Stomach (tissue), 19 donors: ENCODE measurements around the gene SPDYA. TPM values are rescaled to one million over a fixed set of nuclear protein-coding genes. Genes with fewer than 3 reads are reported as not detected.

Experiments
- DNase-seq, 2 donors: peaks; one replicate each; pipeline versions ENCODE4 v3.0.0 to v3.0.0-alpha.2; 2013 to 2019
- H3K27ac ChIP-seq, 5 donors: fragments of 200-600 bp in 4 of 5; sonication (generic) in 4 of 5; one replicate each; pipeline ENCODE4 v1.5.1; 2013 to 2019; ENCODE audit warnings: mild to moderate bottlenecking in 1 of 5, moderate library complexity in 1 of 5
- H3K27me3 ChIP-seq, 3 donors: fragments of 200-600 bp; sonication (generic); one replicate each; pipeline ENCODE4 v1.5.1; 2017 to 2019; ENCODE audit warnings: mixed run types in 1 of 3
- H3K36me3 ChIP-seq, 4 donors: fragments of 200-600 bp; sonication (generic); 1 replicate in 3 of 4; 2 replicates in 1 of 4; pipeline ENCODE4 v1.5.1; 2016 to 2019
- H3K4me1 ChIP-seq, 4 donors: fragments of 200-600 bp; sonication (generic); one replicate each; pipeline ENCODE4 v1.5.1; 2016 to 2019
- H3K4me3 ChIP-seq, 4 donors: fragments of 200-600 bp; sonication (generic) in 3 of 4; one replicate each; pipeline ENCODE4 v1.5.1; 2016 to 2019; ENCODE audit warnings: mild to moderate bottlenecking in 1 of 4
- H3K9me3 ChIP-seq, 4 donors: fragments of 200-600 bp; sonication (generic); one replicate each; pipeline ENCODE4 v1.5.1; 2016 to 2019
- EP300 ChIP-seq: sonication (generic); formaldehyde crosslinking; IDR thresholded peaks from one replicate; pipeline ENCODE4 v1.6.1; 2017; ENCODE audit warnings: antibody characterized with exemption
- POLR2A ChIP-seq, 4 donors: fragments of 450-650 bp; IDR thresholded peaks; one replicate each; pipeline ENCODE4 v1.6.1; 2016; ENCODE audit warnings: antibody characterized with exemption in 4 of 4, control low read depth in 2 of 4, mild to moderate bottlenecking in 1 of 4, moderate library complexity in 1 of 4
- POLR2AphosphoS5 ChIP-seq, 3 donors: sonication (generic); formaldehyde crosslinking; IDR thresholded peaks; one replicate each; pipeline ENCODE4 v1.6.1; 2016; ENCODE audit warnings: antibody characterized with exemption in 3 of 3
- WGBS, 5 donors: extraction: QIAGEN DNeasy Blood & Tissue Kit in 3 of 5; methylation state at CpG; one replicate each; pipeline versions ENCODE4 v1.1.5 to v1.1.7; 2013 to 2018; 5-methylcytosine and 5-hydroxymethylcytosine counted together
- intact Hi-C: fragments of 100-400 bp; cut with DNase I; formaldehyde crosslinking; loops from one replicate; pipeline ENCODE4 v1.15.1; 2023; ENCODE audit warnings: low total_unique reads
- long read RNA-seq, 10 donors: transcript quantifications; one replicate each; lab custom pipeline, GENCODE V29; 2026
- polyA plus RNA-seq, 3 donors: library from polyadenylated mRNA; stranded (reverse); fragments of 200-250 nt; gene quantifications; one replicate each; pipeline ENCODE4 v1.2.3, GENCODE V29; 2013
- total RNA-seq, 5 donors: library from RNA; depleted of rRNA; stranded (reverse); fragments of >200 nt; gene quantifications; one replicate each; pipeline versions ENCODE4 v1.1.0 to v1.2.3, GENCODE V29; 2014 to 2016
- TF ChIP-seq, protein P1 (sequence below), 7 experiments: fragments of 450-650 bp in 4 of 7; fragments of 200-600 bp in 3 of 7; sonication (generic) in 3 of 7; IDR thresholded peaks; one replicate each; pipeline ENCODE4 v1.5.1; 2016 to 2019; ENCODE audit warnings: antibody characterized with exemption in 7 of 7, control low read depth in 2 of 7, mild to moderate bottlenecking in 1 of 7
- donor health status: healthy with polysubstance abuse.
- donor health status: Bipolar disorder and iron deficiency.
- donor health status: healthy.

Gene SPDYA
- total RNA-seq (10 to 100 TPM in 1 of 5 donors, 1 to 10 TPM in 1, under 1 TPM in 1, not detected in 2; 0.58 to 11.7 (median 7.1) TPM), polyA plus RNA-seq (under 1 TPM in 1 of 3 donors, not detected in 2; 0.40 TPM)
- long read RNA-seq, donor 1, partial matches to known transcripts: 0 of 8 reads
- long read RNA-seq, donor 1, other reads (novel, unspliced or antisense): 8 of 8 reads
- long read RNA-seq, donor 2, partial matches to known transcripts: 0 of 10 reads
- long read RNA-seq, donor 2, other reads (novel, unspliced or antisense): 10 of 10 reads
- long read RNA-seq, donor 3: 0 reads
- long read RNA-seq, donor 4: 0 reads
- long read RNA-seq, donor 5, partial matches to known transcripts: 7 of 7 reads
- long read RNA-seq, donor 5, other reads (novel, unspliced or antisense): 0 of 7 reads
- long read RNA-seq, donor 6: 0 reads
- long read RNA-seq, donor 7, partial matches to known transcripts: 0 of 13 reads
- long read RNA-seq, donor 7, other reads (novel, unspliced or antisense): 13 of 13 reads
- long read RNA-seq, donor 8: 0 reads
- long read RNA-seq, donor 9: 0 reads
- long read RNA-seq, donor 10, partial matches to known transcripts: 5 of 5 reads
- long read RNA-seq, donor 10, other reads (novel, unspliced or antisense): 0 of 5 reads

DNA sequence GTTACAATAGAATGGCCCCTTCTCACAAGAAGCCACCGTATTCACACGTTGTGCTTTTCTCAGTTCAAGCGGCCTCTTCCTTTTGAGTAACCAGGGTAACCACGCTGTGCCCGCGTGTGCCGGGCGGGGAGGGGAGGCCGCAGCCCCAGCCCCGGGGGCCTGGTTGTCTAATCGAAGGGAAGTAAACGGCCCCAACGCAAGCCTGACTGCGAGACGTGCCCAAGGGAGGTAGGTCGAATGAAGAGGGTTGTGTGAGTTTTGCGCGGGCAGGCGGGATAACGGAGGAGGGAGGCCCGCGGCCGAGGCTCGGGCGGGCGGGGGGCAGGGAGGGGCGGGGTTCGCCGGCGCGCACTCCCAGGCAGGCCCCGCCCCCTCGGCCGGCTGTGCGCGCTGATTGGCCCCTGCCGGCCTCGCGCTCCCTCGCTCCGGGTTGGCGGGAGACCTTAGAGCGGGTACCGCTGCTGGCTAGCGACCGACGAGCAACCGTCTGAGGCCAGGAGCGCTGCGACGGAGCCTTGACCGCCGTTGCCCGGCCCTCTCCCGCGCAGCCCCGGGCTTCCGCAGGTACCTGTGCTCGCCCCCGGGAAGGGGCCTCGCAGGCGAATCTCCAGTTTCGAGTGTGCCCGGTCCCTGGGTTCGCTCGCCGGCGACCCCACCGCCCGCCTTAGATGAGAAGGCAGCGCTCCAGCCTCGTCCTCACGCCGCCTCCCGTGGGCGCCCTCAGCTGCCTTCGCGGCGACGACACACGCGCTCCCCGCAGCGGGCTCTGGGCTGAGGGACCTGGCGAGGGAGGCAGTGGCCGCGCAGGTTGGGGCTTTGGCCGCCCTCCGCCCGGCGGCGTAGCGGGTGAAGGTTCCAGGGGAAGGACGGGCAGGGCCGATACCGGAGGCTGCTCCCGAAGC lies at the start of gene SPDYA:
Gene SPDYA, plus strand, starts transcription at position 451 of the 902 bp plus-strand sequence. CDS start 5,181 bp downstream, outside the sequence.
- peak within 1 kb of the TSS in 2 of 5 donors; percentile 54 to 73 for H3K27ac ChIP-seq
- peak within 1 kb of the TSS; percentile 53 to 60 (median 54) for H3K4me3 ChIP-seq
- no peak for TF ChIP-seq EP300
- peak in 2 of 3 donors; percentile 2 to 3 for TF ChIP-seq POLR2AphosphoS5 (IDR thresholded peaks at IDR 0.05)
- peak; percentile 76 to 91 for DNase-seq
- peaks cover 0 to 16% (median 16%) of the 10 kb centered on the region in 4 donors for H3K36me3 ChIP-seq
- H3K27me3 ChIP-seq: no peaks in the 10 kb centered on the region
- intact Hi-C loops: no loop called here
- no peaks in the 10 kb centered on the region for H3K9me3 ChIP-seq
- 0 to 6% (median 5%) methylated on average over 8 to 97 of the region's 97 CpGs for WGBS, 5 donors
- peaks cover 11 to 24% (median 15%) of the 10 kb centered on the region in 4 donors for H3K4me1 ChIP-seq

DNA sequence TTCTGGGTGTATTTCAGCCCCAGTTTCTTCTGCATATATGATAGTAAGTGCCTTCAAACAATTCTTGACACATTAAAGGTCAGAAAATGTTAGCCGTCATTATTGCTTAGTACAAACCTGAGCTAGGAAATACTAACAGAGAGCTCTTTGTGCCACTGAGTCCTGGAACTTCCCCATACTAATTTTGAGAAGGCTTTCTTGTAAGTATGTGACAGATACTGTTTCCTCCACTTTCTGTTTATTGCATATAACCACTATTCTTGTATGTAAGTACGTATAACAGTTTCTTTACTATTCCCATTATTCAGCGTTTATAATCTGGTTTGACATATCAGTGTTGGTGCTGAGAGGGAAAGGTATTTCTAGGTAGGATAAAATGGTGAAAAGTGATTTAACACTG lies 49.2 kb upstream of the SPDYA start:
- no peak overlapping the region for H3K4me3 ChIP-seq
- intact Hi-C loops: no loop called here
- DNase-seq: no peak
- H3K36me3 ChIP-seq: peaks cover 8 to 36% (median 31%) of the 10 kb centered on the region in 4 donors
- 64 to 84% (median 78%) methylated on average over 3 of the region's 3 CpGs for WGBS, 5 donors
- H3K4me1 ChIP-seq: peaks cover 49 to 99% (median 82%) of the 10 kb centered on the region in 4 donors
- H3K27me3 ChIP-seq: no peaks in the 10 kb centered on the region
- peak overlapping the region in 1 of 5 donors; percentile 20 for H3K27ac ChIP-seq
- TF ChIP-seq POLR2AphosphoS5 (IDR thresholded peaks at IDR 0.05) (no peak), EP300 (no peak), POLR2A (IDR thresholded peaks at IDR 0.05) (no peak)
- TF ChIP-seq, protein P1, sequence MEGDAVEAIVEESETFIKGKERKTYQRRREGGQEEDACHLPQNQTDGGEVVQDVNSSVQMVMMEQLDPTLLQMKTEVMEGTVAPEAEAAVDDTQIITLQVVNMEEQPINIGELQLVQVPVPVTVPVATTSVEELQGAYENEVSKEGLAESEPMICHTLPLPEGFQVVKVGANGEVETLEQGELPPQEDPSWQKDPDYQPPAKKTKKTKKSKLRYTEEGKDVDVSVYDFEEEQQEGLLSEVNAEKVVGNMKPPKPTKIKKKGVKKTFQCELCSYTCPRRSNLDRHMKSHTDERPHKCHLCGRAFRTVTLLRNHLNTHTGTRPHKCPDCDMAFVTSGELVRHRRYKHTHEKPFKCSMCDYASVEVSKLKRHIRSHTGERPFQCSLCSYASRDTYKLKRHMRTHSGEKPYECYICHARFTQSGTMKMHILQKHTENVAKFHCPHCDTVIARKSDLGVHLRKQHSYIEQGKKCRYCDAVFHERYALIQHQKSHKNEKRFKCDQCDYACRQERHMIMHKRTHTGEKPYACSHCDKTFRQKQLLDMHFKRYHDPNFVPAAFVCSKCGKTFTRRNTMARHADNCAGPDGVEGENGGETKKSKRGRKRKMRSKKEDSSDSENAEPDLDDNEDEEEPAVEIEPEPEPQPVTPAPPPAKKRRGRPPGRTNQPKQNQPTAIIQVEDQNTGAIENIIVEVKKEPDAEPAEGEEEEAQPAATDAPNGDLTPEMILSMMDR (IDR thresholded peaks at IDR 0.05): no peak
- no peaks in the 10 kb centered on the region for H3K9me3 ChIP-seq

DNA sequence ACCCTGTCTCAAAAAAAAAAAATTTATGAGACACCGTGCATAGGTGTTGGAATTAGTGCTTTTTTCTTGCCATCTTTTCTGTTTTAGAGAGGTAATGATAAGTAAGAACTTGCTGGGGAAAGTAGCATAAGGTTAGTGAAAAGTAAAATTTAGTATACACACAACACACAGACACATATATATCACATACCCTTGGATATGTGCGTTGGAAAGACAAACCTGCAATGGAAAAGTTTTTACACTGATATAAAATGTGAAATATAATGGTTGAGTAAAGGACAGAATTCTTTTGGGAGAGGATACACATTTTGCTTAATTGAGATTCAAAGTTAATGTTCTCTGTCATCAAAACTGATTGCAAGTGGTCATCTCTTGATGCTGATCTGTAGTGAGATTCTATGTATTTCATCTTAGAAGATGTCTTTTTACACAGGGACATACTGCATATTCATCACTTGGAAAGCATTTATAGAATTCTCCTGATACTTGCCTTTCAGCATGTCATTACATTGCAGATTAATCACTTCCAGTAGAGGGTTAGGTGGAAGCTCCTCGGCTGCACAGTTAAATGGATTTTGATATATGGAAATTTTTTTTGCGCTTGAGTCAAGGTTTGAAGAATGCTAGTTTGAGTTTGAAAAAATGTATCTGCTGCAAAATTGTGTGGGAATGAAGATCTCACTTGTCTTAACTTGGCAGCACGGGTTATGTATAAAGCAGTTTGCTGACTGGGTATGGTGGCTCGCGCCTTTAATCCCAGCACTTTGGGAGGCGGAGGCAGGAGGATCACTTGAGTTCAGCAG lies 45.5 kb upstream of the SPDYA start:
- WGBS, 5 donors: 79 to 86% (median 81%) methylated on average over 8 of the region's 8 CpGs
- intact Hi-C loops: no loop called here

DNA sequence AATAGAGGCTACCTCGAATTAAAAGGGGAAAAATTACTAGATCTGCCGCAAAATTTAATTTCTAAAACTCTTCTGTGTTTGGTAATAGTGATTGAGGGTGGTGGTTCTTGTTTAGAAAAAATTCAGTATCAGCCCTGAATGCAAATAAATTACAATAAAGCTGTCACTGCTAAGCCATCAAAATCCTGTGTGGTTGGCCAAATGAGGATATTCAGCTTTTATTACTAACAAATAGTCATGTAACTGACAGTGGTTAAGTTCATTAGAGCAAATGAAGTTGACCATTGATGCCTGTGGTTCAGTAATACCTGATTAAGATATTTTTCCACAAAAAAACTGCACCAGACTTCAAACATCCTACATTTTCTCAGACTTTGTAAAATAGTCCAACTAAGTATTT lies 44.6 kb upstream of the SPDYA start:
- TF ChIP-seq, protein P1 (IDR thresholded peaks at IDR 0.05): no peak
- TF ChIP-seq POLR2A (IDR thresholded peaks at IDR 0.05) (no peak), POLR2AphosphoS5 (IDR thresholded peaks at IDR 0.05) (no peak), EP300 (no peak)
- DNase-seq: no peak
- H3K36me3 ChIP-seq: peaks cover 1 to 10% (median 5%) of the 10 kb centered on the region in 4 donors
- H3K4me1 ChIP-seq: peaks cover 43 to 97% (median 69%) of the 10 kb centered on the region in 4 donors
- 78 to 90% (median 85%) methylated on average over 2 of the region's 2 CpGs for WGBS, 5 donors
- H3K27ac ChIP-seq: no peak overlapping the region
- H3K4me3 ChIP-seq: no peak overlapping the region
- H3K27me3 ChIP-seq: no peaks in the 10 kb centered on the region
- H3K9me3 ChIP-seq: no peaks in the 10 kb centered on the region
- intact Hi-C loops: no loop called here

More for the DNA sequence above, 45.5 kb upstream of the SPDYA start:
- Histone ChIP-seq H3K9me3 (no peaks in the 10 kb centered on the region), H3K4me1 (peaks cover 40 to 97% (median 71%) of the 10 kb centered on the region in 4 donors), H3K27ac (no peak overlapping the region), H3K4me3 (no peak overlapping the region), H3K36me3 (peaks cover 8 to 19% (median 14%) of the 10 kb centered on the region in 4 donors), H3K27me3 (no peaks in the 10 kb centered on the region)
- DNase-seq: no peak
- TF ChIP-seq EP300 (no peak), POLR2A (IDR thresholded peaks at IDR 0.05) (no peak), POLR2AphosphoS5 (IDR thresholded peaks at IDR 0.05) (no peak)
- TF ChIP-seq, protein P1 (IDR thresholded peaks at IDR 0.05): no peak
